SK-N-SH (cell line): ENCODE results near the gene C14orf132. TPM values are rescaled to one million over a fixed set of nuclear protein-coding genes. Genes with fewer than 3 reads are reported as not detected.

Experiments
- CTCF ChIA-PET: fragments of 300-600, 350-600 bp; formaldehyde crosslinking; extraction: SDS; loops from one replicate; lab custom pipeline; 2021; lab: Yijun Ruan, JAX
- POLR2A ChIA-PET: fragments of 350-600 bp; sonication (Branson Sonifier 250); formaldehyde crosslinking; extraction: SDS; loops from one replicate; lab custom pipeline; 2020; ENCODE audit warnings: antibody characterized with exemption, inconsistent platforms; lab: Yijun Ruan, JAX
- DNase-seq: peaks from one replicate; pipeline ENCODE4 v3.0.0; 2012
- H2AFZ ChIP-seq: fragments of 200-600 bp; sonication (generic); 2 replicates; pipeline ENCODE4 v1.8.1; 2016; ENCODE audit warnings: antibody characterized with exemption, mild to moderate bottlenecking, low read depth
- H3F3A ChIP-seq: fragments of 200-600 bp; sonication (generic); replicated peaks from 2 replicates; pipeline ENCODE3; 2016; ENCODE audit warnings: antibody characterized with exemption, mild to moderate bottlenecking; ENCODE audit not compliant: insufficient read depth
- H3K27ac ChIP-seq, 2 experiments: fragments of 200-500 bp in 1 of 2; fragments of 200-600 bp in 1 of 2; sonication (Bioruptor generic) in 1 of 2; sonication (generic), shearing (Covaris generic) in 1 of 2; 2 replicates each; pipeline versions ENCODE4 v1.5.1 to v1.6.1; 2014 to 2016; ENCODE audit warnings: low read depth in 2 of 2, inconsistent platforms in 1 of 2, low read length in 1 of 2, mild to moderate bottlenecking in 1 of 2, mixed read lengths in 1 of 2
- H3K27me3 ChIP-seq: fragments of 200-600 bp; sonication (generic), shearing (Covaris generic); 2 replicates; pipeline ENCODE4 v1.6.1; 2016; ENCODE audit warnings: mixed run types; ENCODE audit not compliant: insufficient read depth
- H3K36me3 ChIP-seq, 2 experiments: fragments of 200-500 bp in 1 of 2; fragments of 200-600 bp in 1 of 2; sonication (Bioruptor generic) in 1 of 2; sonication (generic) in 1 of 2; replicated peaks in 1 of 2; 2 replicates each; pipeline versions ENCODE3 to v1.5.1; 2014 to 2016; ENCODE audit warnings: low read length in 1 of 2, mild to moderate bottlenecking in 1 of 2; ENCODE audit not compliant: insufficient read depth in 2 of 2, control insufficient read depth in 1 of 2
- H3K4me1 ChIP-seq, 2 experiments: fragments of 200-500 bp in 1 of 2; fragments of 200-600 bp in 1 of 2; sonication (Bioruptor generic) in 1 of 2; sonication (generic), shearing (Covaris generic) in 1 of 2; 2 replicates each; pipeline versions ENCODE4 v1.5.1 to v1.6.1; 2014 to 2016; ENCODE audit warnings: low read depth in 1 of 2, low read length in 1 of 2, mixed run types in 1 of 2; ENCODE audit not compliant: insufficient read depth in 2 of 2, control insufficient read depth in 1 of 2
- H3K4me2 ChIP-seq: fragments of 200-600 bp; sonication (generic), shearing (Covaris generic); 2 replicates; pipeline ENCODE4 v1.6.1; 2017; ENCODE audit warnings: mixed run types
- H3K4me3 ChIP-seq, 2 experiments: fragments of 200-500 bp in 1 of 2; fragments of 200-600 bp in 1 of 2; sonication (Bioruptor generic) in 1 of 2; sonication (generic), shearing (Covaris generic) in 1 of 2; 2 replicates each; pipeline versions ENCODE4 v1.5.1 to v1.8.1; 2014 to 2016; ENCODE audit warnings: low read depth in 2 of 2, inconsistent platforms in 1 of 2, low read length in 1 of 2, mild to moderate bottlenecking in 1 of 2, mixed read lengths in 1 of 2, moderate library complexity in 1 of 2
- H3K79me2 ChIP-seq: fragments of 200-600 bp; sonication (generic); 2 replicates; pipeline ENCODE4 v1.8.1; 2017; ENCODE audit warnings: mild to moderate bottlenecking; ENCODE audit not compliant: insufficient read depth
- H3K9ac ChIP-seq: fragments of 200-600 bp; sonication (generic); 2 replicates; pipeline ENCODE4 v1.6.1; 2017; ENCODE audit warnings: mixed run types
- H3K9me2 ChIP-seq: fragments of 200-600 bp; sonication (generic); 2 replicates; pipeline ENCODE4 v1.6.1; 2017; ENCODE audit warnings: mixed run types
- H3K9me3 ChIP-seq: fragments of 200-600 bp; sonication (generic); 2 replicates; pipeline ENCODE4 v1.6.1; 2017; ENCODE audit warnings: mixed run types, mild to moderate bottlenecking, moderate library complexity
- H4K20me1 ChIP-seq: fragments of 200-600 bp; sonication (generic); 2 replicates; pipeline ENCODE4 v1.6.1; 2017; ENCODE audit warnings: mild to moderate bottlenecking, mixed run types; ENCODE audit not compliant: insufficient read depth
- CHD2 ChIP-seq: fragments of 150-350 bp; IDR thresholded peaks from 2 replicates; pipeline ENCODE4 v1.6.1; 2018; ENCODE audit warnings: low read length; ENCODE audit not compliant: partially characterized antibody
- CTCF ChIP-seq: fragments of 200-600 bp; sonication (generic); IDR thresholded peaks from 2 replicates; pipeline ENCODE4 v1.6.1; 2017; ENCODE audit warnings: antibody characterized with exemption, mild to moderate bottlenecking, moderate library complexity
- ELF1 ChIP-seq: IDR thresholded peaks from 2 replicates; pipeline ENCODE4 v1.4.0; 2012
- EZH2phosphoT487 ChIP-seq: fragments of 200-600 bp; sonication (generic); IDR thresholded peaks from 2 replicates; pipeline ENCODE4 v1.6.1; 2017; ENCODE audit warnings: low read depth, mixed run types, mild to moderate bottlenecking, antibody characterized with exemption, moderate library complexity, borderline replicate concordance
- FOSL2 ChIP-seq: IDR thresholded peaks from 2 replicates; pipeline ENCODE4 v1.4.0; 2012; ENCODE audit warnings: low read depth, mild to moderate bottlenecking, moderate library complexity, borderline replicate concordance
- MEF2A ChIP-seq: IDR thresholded peaks from 2 replicates; pipeline ENCODE4 v1.4.0; 2012; ENCODE audit warnings: low read depth, borderline replicate concordance
- RAD21 ChIP-seq: IDR thresholded peaks from 2 replicates; pipeline ENCODE4 v1.6.1; 2012; ENCODE audit warnings: mild to moderate bottlenecking, low read length
- REST ChIP-seq: IDR thresholded peaks from 2 replicates; pipeline ENCODE4 v1.6.1; 2012; ENCODE audit warnings: mild to moderate bottlenecking, low read depth, low read length, moderate library complexity
- RFX5 ChIP-seq: IDR thresholded peaks from 2 replicates; pipeline ENCODE4 v1.6.1; 2012; ENCODE audit warnings: mild to moderate bottlenecking, improper control_type of control experiment, low read length
- RXRA ChIP-seq: IDR thresholded peaks from 2 replicates; pipeline ENCODE4 v1.4.0; 2012; ENCODE audit warnings: low read depth, mild to moderate bottlenecking, borderline replicate concordance
- TCF12 ChIP-seq: IDR thresholded peaks from 2 replicates; pipeline ENCODE4 v1.4.0; 2012
- TEAD4 ChIP-seq: IDR thresholded peaks from 2 replicates; pipeline ENCODE4 v1.4.0; 2012; ENCODE audit warnings: mild to moderate bottlenecking, borderline replicate concordance; ENCODE audit not compliant: insufficient read depth
- USF2 ChIP-seq: fragments of 150-350 bp; IDR thresholded peaks from 2 replicates; pipeline ENCODE4 v1.6.1; 2017; ENCODE audit warnings: antibody characterized with exemption, low read length, low read depth, borderline replicate concordance
- ZBTB33 ChIP-seq: IDR thresholded peaks from 2 replicates; pipeline ENCODE4 v1.4.0; 2012; ENCODE audit warnings: low read depth, borderline replicate concordance
- WGBS: methylation state at CpG from one replicate; pipeline ENCODE4 v1.1.6; 2017; ENCODE audit warnings: low lambda C conversion rate; 5-methylcytosine and 5-hydroxymethylcytosine counted together
- polyA plus RNA-seq, 3 experiments: library from polyadenylated mRNA; depleted of rRNA; stranded (reverse); fragments of >200 nt; gene quantifications; 2 replicates each; pipeline ENCODE4 v1.2.3, GENCODE V29; 2012

C14orf132 gene
- polyA plus RNA-seq, 1 of the 3 experiments (the other 2 are of a cell fraction), result 5.5 TPM

GRCh38 chr14:96081224-96081623 is 42.1 kb downstream of the C14orf132 start (continued):
- TF ChIP-seq EZH2phosphoT487 (no peak), CTCF (no peak)

GRCh38 chr14:96081767-96082400 is 42.7 kb downstream of the C14orf132 start:
- TF ChIP-seq EZH2phosphoT487 (no peak), FOSL2 (no peak), TCF12 (no peak), RAD21 (no peak), USF2 (no peak), ZBTB33 (no peak), CHD2 (no peak), ELF1 (no peak), MEF2A (no peak), RFX5 (no peak), RXRA (no peak), REST (no peak), TEAD4 (no peak)
- POLR2A ChIA-PET, result no interaction called here
- WGBS, result 90% methylated on average over 10 of the region's 10 CpGs
- CTCF ChIA-PET, result interaction anchor here (0.6 to 1.6 kb wide), 5 partner anchors 14 to 182 kb away, joined by 3 to 4 read pairs (median 4); no protein-coding TSS in a partner anchor
- H3K4me1 ChIP-seq, result peaks cover 7 to 43% of the 10 kb centered on the region in 2 experiments; a peak in 3 of 4 replicates
- no peak for DNase-seq
- H4K20me1 ChIP-seq, result 0 out of 2 replicates have a peak, but pooled peaks cover 2% of the 10 kb centered on the region
- H3K9me3 ChIP-seq, result no peaks in the 10 kb centered on the region
- no peaks in the 10 kb centered on the region for H3K27me3 ChIP-seq
- H3K27ac ChIP-seq, result no peak overlapping the region
- no peak overlapping the region for H3K4me2 ChIP-seq
- H3K36me3 ChIP-seq, result peaks cover 0 to 2% of the 10 kb centered on the region in 2 experiments
- no peak overlapping the region for H3K4me3 ChIP-seq
- no peaks in the 10 kb centered on the region for H3F3A ChIP-seq
- no peaks in the 10 kb centered on the region for H3K9me2 ChIP-seq
- H2AFZ ChIP-seq, result no peak overlapping the region
- H3K9ac ChIP-seq, result no peak overlapping the region
- H3K79me2 ChIP-seq, result peaks cover 7% of the 10 kb centered on the region
